ENCODE measurements around the gene UBE2D2. TPM values are rescaled to one million over a fixed set of nuclear protein-coding genes. Genes with fewer than 3 reads are reported as not detected.

The UBE2D2 gene
- total and polyA plus RNA-seq, 2 of the 13 experiments (the other 11 are each of a cell fraction or from before 2014, with no cell fraction given) = 79.1 to 109 TPM

GRCh38 chr5:139517683-139518564 lies 43.2 kb upstream of the UBE2D2 start (continued):
- TF ChIP-seq ZNF800 (CRISPR knock-in tag; IDR thresholded peaks at IDR 0.05) = peak; percentile 80
- peak; percentile 56 for TF ChIP-seq HOMEZ (CRISPR knock-in tag; IDR thresholded peaks at IDR 0.05; ENCODE audit: low read depth)
- TF ChIP-seq PREB (CRISPR knock-in tag; IDR thresholded peaks at IDR 0.05) = no peak
- TF ChIP-seq IRF2 (CRISPR knock-in tag; IDR thresholded peaks at IDR 0.05) = peak; percentile 91
- TF ChIP-seq YEATS4 (CRISPR knock-in tag; IDR thresholded peaks at IDR 0.05; ENCODE audit: borderline replicate concordance) = peak; percentile 73; the same call in 1 of the 2 replicates
- 0 out of 2 replicates have a peak, but pooled peaks have one; percentile 24 for TF ChIP-seq SP140L (CRISPR knock-in tag; IDR thresholded peaks at IDR 0.05; ENCODE audit: borderline replicate concordance)
- peak; percentile 94 for TF ChIP-seq XRCC5 (optimal IDR thresholded peaks at IDR 0.05; ENCODE audit: low read length)
- no peak for TF ChIP-seq ZEB1 (IDR thresholded peaks at IDR 0.05; ENCODE audit: insufficient replicate concordance, low read depth)
- peak; percentile 71 for TF ChIP-seq POLR2AphosphoS5 (IDR thresholded peaks at IDR 0.05; ENCODE audit: low read depth, low read length)
- no peak; the same call in 1 of the 2 replicates for TF ChIP-seq ZBTB26 (CRISPR knock-in tag; IDR thresholded peaks at IDR 0.05; ENCODE audit: borderline replicate concordance)
- TF ChIP-seq PITX1 (CRISPR knock-in tag; IDR thresholded peaks at IDR 0.05) = peak; percentile 43
- peak; percentile 78; the same call in 1 of the 2 replicates for TF ChIP-seq ZBTB20 (CRISPR knock-in tag; IDR thresholded peaks at IDR 0.05; ENCODE audit: borderline replicate concordance, low read depth)
- TF ChIP-seq DZIP1 (CRISPR knock-in tag; IDR thresholded peaks at IDR 0.05) = peak; percentile 45; the same call in 1 of the 2 replicates
- peak; percentile 77; the same call in 1 of the 2 replicates for TF ChIP-seq THRA (CRISPR knock-in tag; IDR thresholded peaks at IDR 0.05; ENCODE audit: borderline replicate concordance)
- TF ChIP-seq IRF1 (CRISPR knock-in tag; IDR thresholded peaks at IDR 0.05; ENCODE audit: low read depth) = no peak
